NCI-H128 (cell line): Measurements from ENCODE around the gene HEXD.
"Not testable (repeated sequence)": the region's sequence is repeated elsewhere in the genome, so short reads cannot be mapped to it uniquely, and the experiment has no call there.

Source experiments
- DNase-seq: peaks from one replicate; lab custom pipeline; 2025; ENCODE audit not compliant: unreplicated experiment; lab: John Stamatoyannopoulos, UW

The HEXD gene

GRCh38 chr17:82382220-82382932 is 35.8 kb upstream of the HEXD start:
- DNase-seq: not testable (repeated sequence)

- DNase-seq: no peak
Measured at GRCh38 chr17:82382933-82383255, 35.3 kb upstream of the HEXD start.

GRCh38 chr17:82383411-82383810 is 34.7 kb upstream of the HEXD start:
- DNase-seq: no peak

GRCh38 chr17:82384051-82384729 is 34.0 kb upstream of the HEXD start:
- no peak for DNase-seq

- no peak for DNase-seq
Measured at GRCh38 chr17:82384730-82385481, 33.2 kb upstream of the HEXD start.

- no peak for DNase-seq
Measured at GRCh38 chr17:82385559-82386254, 32.4 kb upstream of the HEXD start.

- no peak for DNase-seq
Measured at GRCh38 chr17:82386255-82386831, 31.8 kb upstream of the HEXD start.

GRCh38 chr17:82386881-82387704 is 31.1 kb upstream of the HEXD start:
- no peak for DNase-seq

GRCh38 chr17:82387705-82388106 is 30.4 kb upstream of the HEXD start:
- no peak for DNase-seq

GRCh38 chr17:82388223-82388921 is 29.8 kb upstream of the HEXD start:
- DNase-seq: no peak

GRCh38 chr17:82388922-82389283 is 29.2 kb upstream of the HEXD start:
- no peak for DNase-seq

- DNase-seq: no peak
Measured at GRCh38 chr17:82389379-82389778, 28.8 kb upstream of the HEXD start.

GRCh38 chr17:82390015-82390859 is 27.9 kb upstream of the HEXD start:
- DNase-seq: no peak

- no peak for DNase-seq
Measured at GRCh38 chr17:82390860-82391435, 27.2 kb upstream of the HEXD start.

- DNase-seq: no peak
Measured at GRCh38 chr17:82391496-82392066, 26.6 kb upstream of the HEXD start.

- no peak for DNase-seq
Measured at GRCh38 chr17:82392209-82392920, 25.8 kb upstream of the HEXD start.

GRCh38 chr17:82392941-82393340 is 25.2 kb upstream of the HEXD start:
- no peak for DNase-seq

GRCh38 chr17:82394278-82394677 is 23.9 kb upstream of the HEXD start:
- DNase-seq: no peak
